Effector memory CD8-positive, alpha-beta T cell (primary cell): Measurements from ENCODE around the gene TTLL8.
"Not testable (repeated sequence)": the region's sequence is repeated elsewhere in the genome, so short reads cannot be mapped to it uniquely, and the experiment has no call there.

Experiments used
- ATAC-seq: fragments of 150-1000 bp; cut with Tn5 transposase; replicated peaks from 2 replicates; pipeline ENCODE4 v1.10.0; 2021; ENCODE audit warnings: mild to moderate bottlenecking, moderate library complexity
- DNase-seq, 3 experiments: peaks; one replicate each; pipeline ENCODE4 v3.0.0; 2021
- H3K27ac Mint-ChIP-seq, 2 donors: one replicate each; pipeline ENCODE4 v1.8.0; 2022; ENCODE audit warnings: mild to moderate bottlenecking in 2 of 2, mixed read lengths in 2 of 2, moderate library complexity in 2 of 2
- H3K27me3 Mint-ChIP-seq, 2 donors: one replicate each; pipeline ENCODE4 v1.8.0; 2022; ENCODE audit warnings: mixed read lengths in 2 of 2
- H3K36me3 Mint-ChIP-seq: one replicate; pipeline ENCODE4 v1.8.0; 2022; ENCODE audit warnings: mild to moderate bottlenecking, moderate library complexity, mixed read lengths; ENCODE audit not compliant: insufficient read depth
- H3K4me1 Mint-ChIP-seq, 2 donors: one replicate each; pipeline ENCODE4 v1.8.0; 2022; ENCODE audit warnings: low read depth in 2 of 2, mixed read lengths in 2 of 2
- H3K4me3 Mint-ChIP-seq, 2 donors: one replicate each; pipeline ENCODE4 v1.8.0; 2022; ENCODE audit warnings: mild to moderate bottlenecking in 2 of 2, mixed read lengths in 2 of 2, moderate library complexity in 2 of 2
- H3K9me3 Mint-ChIP-seq, 2 donors: one replicate each; pipeline ENCODE4 v1.8.0; 2022; ENCODE audit warnings: mixed read lengths in 2 of 2

Gene TTLL8

GRCh38 chr22:50088096-50088495, 30.0 kb upstream of the TTLL8 start:
- no peak for DNase-seq

GRCh38 chr22:50087646-50088045, 29.5 kb upstream of the TTLL8 start:
- Mint-ChIP-seq H3K9me3 (no peaks in the 10 kb centered on the region), H3K27me3 (peaks cover 0 to 11% of the 10 kb centered on the region in 2 donors), H3K27ac (peak overlapping the region in 1 of 2 donors; percentile 14), H3K4me1 (peaks cover 3 to 15% of the 10 kb centered on the region in 2 donors), H3K4me3 (no peak overlapping the region), H3K36me3 (no peaks in the 10 kb centered on the region)
- no peak for DNase-seq
- ATAC-seq, result no peak

More at GRCh38 chr22:50088096-50088495, 30.0 kb upstream of the TTLL8 start:
- Mint-ChIP-seq H3K27me3 (peaks cover 0 to 11% of the 10 kb centered on the region in 2 donors), H3K36me3 (no peaks in the 10 kb centered on the region), H3K9me3 (no peaks in the 10 kb centered on the region), H3K4me3 (no peak overlapping the region), H3K4me1 (peaks cover 3 to 15% of the 10 kb centered on the region in 2 donors), H3K27ac (no peak overlapping the region)
- ATAC-seq, result no peak

- H3K27me3 Mint-ChIP-seq, result peaks cover 0 to 11% of the 10 kb centered on the region in 2 donors
- not testable (repeated sequence) for ATAC-seq, H3K36me3 Mint-ChIP-seq, H3K4me3 Mint-ChIP-seq, DNase-seq, H3K9me3 Mint-ChIP-seq
- H3K27ac Mint-ChIP-seq, result peak overlapping the region in 1 of 2 donors; percentile 14
- H3K4me1 Mint-ChIP-seq, result peaks cover 3 to 15% of the 10 kb centered on the region in 2 donors
These were observed 28.9 kb upstream of the TTLL8 start for GRCh38 chr22:50086975-50087374.

- no peak for DNase-seq
- no peak overlapping the region for H3K4me3 Mint-ChIP-seq
- no peak for ATAC-seq
- H3K4me1 Mint-ChIP-seq, result peaks cover 0 to 15% of the 10 kb centered on the region in 2 donors
- no peaks in the 10 kb centered on the region for H3K9me3 Mint-ChIP-seq
- peaks cover 0 to 16% of the 10 kb centered on the region in 2 donors for H3K27me3 Mint-ChIP-seq
- H3K27ac Mint-ChIP-seq, result peak overlapping the region in 1 of 2 donors; percentile 14
- no peaks in the 10 kb centered on the region for H3K36me3 Mint-ChIP-seq
These were observed 28.4 kb upstream of the TTLL8 start for GRCh38 chr22:50086526-50086925.

- Mint-ChIP-seq H3K4me1 (peaks cover 0 to 15% of the 10 kb centered on the region in 2 donors), H3K9me3 (no peaks in the 10 kb centered on the region), H3K4me3 (no peak within 1 kb of the TSS), H3K27ac (peak within 1 kb of the TSS in 1 of 2 donors; percentile 73), H3K36me3 (no peaks in the 10 kb centered on the region), H3K27me3 (peaks cover 0 to 25% of the 10 kb centered on the region in 2 donors)
- DNase-seq (peak in 1 of 3 experiments; percentile 17), ATAC-seq (no peak)
These were observed 27.3 kb upstream of the TTLL8 start, which contains the start of gene MLC1 for GRCh38 chr22:50085211-50085972. Gene MLC1, minus strand, starts transcription at chr22:50085426. Its CDS starts 524 bp downstream, at chr22:50084902.

GRCh38 chr22:50084614-50085021, 26.5 kb upstream of the TTLL8 start:
- Mint-ChIP-seq H3K4me3 (no peak overlapping the region), H3K36me3 (no peaks in the 10 kb centered on the region), H3K4me1 (peaks cover 0 to 15% of the 10 kb centered on the region in 2 donors), H3K27me3 (peaks cover 0 to 25% of the 10 kb centered on the region in 2 donors), H3K9me3 (no peaks in the 10 kb centered on the region), H3K27ac (no peak overlapping the region)
- ATAC-seq (no peak), DNase-seq (no peak)

GRCh38 chr22:50084080-50084477, 26.0 kb upstream of the TTLL8 start:
- ATAC-seq (no peak), DNase-seq (no peak)
- H3K4me3 Mint-ChIP-seq, result no peak overlapping the region
- peaks cover 0 to 25% of the 10 kb centered on the region in 2 donors for H3K27me3 Mint-ChIP-seq
- H3K9me3 Mint-ChIP-seq, result no peaks in the 10 kb centered on the region
- H3K27ac Mint-ChIP-seq, result peak overlapping the region in 1 of 2 donors; percentile 73
- H3K4me1 Mint-ChIP-seq, result peaks cover 0 to 15% of the 10 kb centered on the region in 2 donors
- no peaks in the 10 kb centered on the region for H3K36me3 Mint-ChIP-seq

- Mint-ChIP-seq H3K27me3 (peaks cover 0 to 25% of the 10 kb centered on the region in 2 donors), H3K36me3 (no peaks in the 10 kb centered on the region), H3K4me1 (peaks cover 0 to 15% of the 10 kb centered on the region in 2 donors), H3K9me3 (no peaks in the 10 kb centered on the region), H3K27ac (peak overlapping the region; percentile 65 to 73), H3K4me3 (peak overlapping the region in 1 of 2 donors; percentile 10)
- ATAC-seq (no peak), DNase-seq (no peak)
These were observed 25.5 kb upstream of the TTLL8 start for GRCh38 chr22:50083462-50084079.

- peak overlapping the region; percentile 65 to 73 for H3K27ac Mint-ChIP-seq
- no peaks in the 10 kb centered on the region for H3K9me3 Mint-ChIP-seq
- no peak for ATAC-seq
- peaks cover 0 to 25% of the 10 kb centered on the region in 2 donors for H3K27me3 Mint-ChIP-seq
- peaks cover 0 to 15% of the 10 kb centered on the region in 2 donors for H3K4me1 Mint-ChIP-seq
- no peak overlapping the region for H3K4me3 Mint-ChIP-seq
- DNase-seq, result no peak
- H3K36me3 Mint-ChIP-seq, result no peaks in the 10 kb centered on the region
These were observed 24.9 kb upstream of the TTLL8 start for GRCh38 chr22:50082961-50083461.

- Mint-ChIP-seq H3K27me3 (peaks cover 0 to 21% of the 10 kb centered on the region in 2 donors), H3K4me3 (no peak overlapping the region), H3K4me1 (peaks cover 0 to 14% of the 10 kb centered on the region in 2 donors), H3K27ac (peak overlapping the region in 1 of 2 donors; percentile 56), H3K9me3 (no peaks in the 10 kb centered on the region), H3K36me3 (no peaks in the 10 kb centered on the region)
- ATAC-seq (no peak), DNase-seq (no peak)
These were observed 24.2 kb upstream of the TTLL8 start for GRCh38 chr22:50082197-50082715.

GRCh38 chr22:50081426-50082196, 23.5 kb upstream of the TTLL8 start:
- Mint-ChIP-seq H3K36me3 (no peaks in the 10 kb centered on the region), H3K9me3 (no peaks in the 10 kb centered on the region), H3K4me3 (no peak overlapping the region)

GRCh38 chr22:50080077-50080465, 22.0 kb upstream of the TTLL8 start:
- no peaks in the 10 kb centered on the region for H3K9me3 Mint-ChIP-seq
- H3K4me3 Mint-ChIP-seq, result no peak overlapping the region
- peaks cover 0 to 14% of the 10 kb centered on the region in 2 donors for H3K27me3 Mint-ChIP-seq
- DNase-seq, result no peak
- H3K36me3 Mint-ChIP-seq, result no peaks in the 10 kb centered on the region
- peaks cover 0 to 4% of the 10 kb centered on the region in 2 donors for H3K4me1 Mint-ChIP-seq
- no peak for ATAC-seq
- H3K27ac Mint-ChIP-seq, result no peak overlapping the region

More at GRCh38 chr22:50081426-50082196, 23.5 kb upstream of the TTLL8 start:
- Mint-ChIP-seq H3K27ac (peak overlapping the region in 1 of 2 donors; percentile 56), H3K4me1 (peaks cover 0 to 9% of the 10 kb centered on the region in 2 donors), H3K27me3 (peaks cover 0 to 14% of the 10 kb centered on the region in 2 donors)
- DNase-seq (no peak), ATAC-seq (no peak)

GRCh38 chr22:50078761-50079160, 20.7 kb upstream of the TTLL8 start:
- Mint-ChIP-seq H3K27ac (no peak overlapping the region), H3K4me3 (no peak overlapping the region), H3K9me3 (no peaks in the 10 kb centered on the region), H3K36me3 (no peaks in the 10 kb centered on the region), H3K4me1 (no peaks in the 10 kb centered on the region), H3K27me3 (peaks cover 0 to 14% of the 10 kb centered on the region in 2 donors)
- no peak for DNase-seq
- no peak for ATAC-seq
